Uterus (tissue), 4 donors: ENCODE measurements around the gene UNC13A. TPM values are rescaled to one million over a fixed set of nuclear protein-coding genes. Genes with fewer than 3 reads are reported as not detected.
A peak's percentile ranks its signal among the peaks of the same experiment; 100 is the strongest.

Experiments used
- DNase-seq, 2 donors: peaks; one replicate each; pipeline ENCODE4 v3.0.0-alpha.2; 2019 to 2020
- H3K27ac ChIP-seq, 2 donors: fragments of 200-600 bp; sonication (generic); 1 replicate in 1 of 2; 2 replicates in 1 of 2; pipeline ENCODE4 v1.5.1; 2016 to 2018
- H3K27me3 ChIP-seq, 2 donors: fragments of 200-600 bp; sonication (generic); one replicate each; pipeline ENCODE4 v1.5.1; 2018 to 2019; ENCODE audit warnings: control low read depth in 1 of 2
- H3K36me3 ChIP-seq, 2 donors: fragments of 200-600 bp; sonication (generic); one replicate each; pipeline ENCODE4 v1.5.1; 2019; ENCODE audit warnings: control low read depth in 1 of 2
- H3K4me1 ChIP-seq, 2 donors: fragments of 200-600 bp; sonication (generic); one replicate each; pipeline ENCODE4 v1.5.1; 2018 to 2019; ENCODE audit warnings: control low read depth in 1 of 2
- H3K4me3 ChIP-seq, 2 donors: fragments of 200-600 bp; sonication (generic); 1 replicate in 1 of 2; 2 replicates in 1 of 2; pipeline ENCODE4 v1.5.1; 2018 to 2019; ENCODE audit warnings: mild to moderate bottlenecking in 1 of 2
- H3K9me3 ChIP-seq, 2 donors: fragments of 200-600 bp; sonication (generic); one replicate each; pipeline ENCODE4 v1.5.1; 2019; ENCODE audit warnings: control low read depth in 1 of 2
- CTCF ChIP-seq, 4 experiments: fragments of 200-600 bp in 2 of 4; fragments of 450-650 bp in 2 of 4; sonication (generic) in 2 of 4; IDR thresholded peaks; one replicate each; pipeline ENCODE4 v1.5.1; 2016 to 2019; ENCODE audit warnings: antibody characterized with exemption in 4 of 4, mild to moderate bottlenecking in 2 of 4, moderate library complexity in 1 of 4
- POLR2A ChIP-seq, 2 donors: fragments of 450-650 bp; IDR thresholded peaks; one replicate each; pipeline ENCODE4 v1.6.1; 2016; ENCODE audit warnings: antibody characterized with exemption in 2 of 2, mild to moderate bottlenecking in 1 of 2, moderate library complexity in 1 of 2
- intact Hi-C: fragments of 100-400 bp; cut with DNase I; formaldehyde crosslinking; loops from one replicate; pipeline ENCODE4 v1.15.1; 2023; ENCODE audit warnings: low total_unique reads
- total RNA-seq, 4 donors: library from RNA; depleted of rRNA in 3 of 4; stranded (reverse); fragments of >200 nt in 3 of 4; gene quantifications; one replicate each; pipeline versions ENCODE4 v1.1.0 to v1.2.4, GENCODE V29; 2014 to 2023
- donor health status: DM: yes; HTN: yes; CAD: no.

Gene UNC13A
- total RNA-seq, 4 donors from 2014 or later, result 0.21 to 0.35 (median 0.29) TPM; not detected in 1

- intact Hi-C loops, result no loop called here
- no peak for TF ChIP-seq POLR2A (IDR thresholded peaks at IDR 0.05)
- TF ChIP-seq CTCF (IDR thresholded peaks at IDR 0.05), result no peak
- Histone ChIP-seq H3K4me1 (peaks cover 0 to 24% of the 10 kb centered on the region in 2 donors), H3K27ac (no peak overlapping the region), H3K9me3 (no peaks in the 10 kb centered on the region), H3K27me3 (no peaks in the 10 kb centered on the region), H3K36me3 (no peaks in the 10 kb centered on the region), H3K4me3 (no peak overlapping the region)
- DNase-seq, result no peak
These were observed 34.6 kb upstream of the UNC13A start for GRCh38 chr19:17722655-17723240.

- TF ChIP-seq CTCF (IDR thresholded peaks at IDR 0.05), result no peak
- no peak for TF ChIP-seq POLR2A (IDR thresholded peaks at IDR 0.05)
- Histone ChIP-seq H3K27ac (no peak overlapping the region), H3K36me3 (no peaks in the 10 kb centered on the region), H3K4me1 (peaks cover 0 to 28% of the 10 kb centered on the region in 2 donors), H3K27me3 (no peaks in the 10 kb centered on the region), H3K4me3 (no peak overlapping the region), H3K9me3 (no peaks in the 10 kb centered on the region)
- intact Hi-C loops, result no loop called here
- DNase-seq, result peak in 1 of 2 donors; percentile 35
These were observed 33.7 kb upstream of the UNC13A start for GRCh38 chr19:17721821-17722220.

GRCh38 chr19:17721111-17721628, 33.0 kb upstream of the UNC13A start:
- Histone ChIP-seq H3K4me3 (no peak overlapping the region), H3K4me1 (peaks cover 0 to 28% of the 10 kb centered on the region in 2 donors), H3K27ac (no peak overlapping the region), H3K27me3 (no peaks in the 10 kb centered on the region), H3K9me3 (no peaks in the 10 kb centered on the region), H3K36me3 (no peaks in the 10 kb centered on the region)
- intact Hi-C loops, result no loop called here
- no peak for DNase-seq
- no peak for TF ChIP-seq POLR2A (IDR thresholded peaks at IDR 0.05)
- no peak for TF ChIP-seq CTCF (IDR thresholded peaks at IDR 0.05)

GRCh38 chr19:17720440-17720839, 32.3 kb upstream of the UNC13A start:
- no peak overlapping the region for H3K27ac ChIP-seq
- H3K9me3 ChIP-seq, result no peaks in the 10 kb centered on the region
- no peak for DNase-seq
- intact Hi-C loops, result no loop called here
- H3K36me3 ChIP-seq, result no peaks in the 10 kb centered on the region
- no peaks in the 10 kb centered on the region for H3K27me3 ChIP-seq
- peaks cover 0 to 28% of the 10 kb centered on the region in 2 donors for H3K4me1 ChIP-seq
- peak overlapping the region; percentile 80 to 85 for H3K4me3 ChIP-seq
- TF ChIP-seq POLR2A (IDR thresholded peaks at IDR 0.05) (no peak), CTCF (IDR thresholded peaks at IDR 0.05) (no peak)

GRCh38 chr19:17719730-17720400, 31.7 kb upstream of the UNC13A start:
- H3K27ac ChIP-seq, result peak overlapping the region; percentile 63 to 65
- no peaks in the 10 kb centered on the region for H3K9me3 ChIP-seq
- intact Hi-C loops, result no loop called here
- TF ChIP-seq CTCF (IDR thresholded peaks at IDR 0.05) (no peak), POLR2A (IDR thresholded peaks at IDR 0.05) (no peak)
- peak overlapping the region; percentile 80 to 85 for H3K4me3 ChIP-seq
- no peaks in the 10 kb centered on the region for H3K27me3 ChIP-seq
- peaks cover 0 to 28% of the 10 kb centered on the region in 2 donors for H3K4me1 ChIP-seq
- DNase-seq, result no peak
- H3K36me3 ChIP-seq, result no peaks in the 10 kb centered on the region
